Inferior parietal cortex (tissue), 1 donor: ENCODE measurements around the gene CPPED1.
"Not testable (repeated sequence)": the region's sequence is repeated elsewhere in the genome, so short reads cannot be mapped to it uniquely, and the experiment has no call there.

Experiments used
- DNase-seq: peaks from one replicate; pipeline ENCODE4 v3.0.0-alpha.2; 2016; ENCODE audit errors: extremely low spot score

CPPED1 gene

GRCh38 chr16:12766853-12767252, 36.8 kb downstream of the CPPED1 start:
- DNase-seq = no peak

- DNase-seq = not testable (repeated sequence)
Observed at GRCh38 chr16:12766208-12766607, 37.5 kb downstream of the CPPED1 start.

- DNase-seq = no peak
Observed at GRCh38 chr16:12764813-12765488, 38.7 kb downstream of the CPPED1 start.

- no peak for DNase-seq
Observed at GRCh38 chr16:12763517-12763916, 40.2 kb downstream of the CPPED1 start.

GRCh38 chr16:12760819-12761611, 42.7 kb downstream of the CPPED1 start:
- DNase-seq = no peak

- no peak for DNase-seq
Observed at GRCh38 chr16:12758670-12759558, 44.8 kb downstream of the CPPED1 start.

GRCh38 chr16:12758031-12758669, 45.5 kb downstream of the CPPED1 start:
- DNase-seq = no peak

GRCh38 chr16:12757546-12757945, 46.1 kb downstream of the CPPED1 start:
- DNase-seq = no peak

- no peak for DNase-seq
Observed at GRCh38 chr16:12754824-12755543, 48.7 kb downstream of the CPPED1 start.

GRCh38 chr16:12753203-12754023, 50.3 kb downstream of the CPPED1 start:
- no peak for DNase-seq

- DNase-seq = no peak
Observed at GRCh38 chr16:12752159-12752558, 51.5 kb downstream of the CPPED1 start.

- DNase-seq = no peak
Observed at GRCh38 chr16:12750554-12750918, 53.2 kb downstream of the CPPED1 start.

- DNase-seq = no peak
Observed at GRCh38 chr16:12749076-12749475, 54.6 kb downstream of the CPPED1 start.

- no peak for DNase-seq
Observed at GRCh38 chr16:12747827-12748226, 55.9 kb downstream of the CPPED1 start.

- no peak for DNase-seq
Observed at GRCh38 chr16:12747261-12747660, 56.4 kb downstream of the CPPED1 start.

GRCh38 chr16:12744860-12745259, 58.8 kb downstream of the CPPED1 start:
- no peak for DNase-seq

- DNase-seq = no peak
Observed at GRCh38 chr16:12742741-12743140, 60.9 kb downstream of the CPPED1 start.

- no peak for DNase-seq
Observed at GRCh38 chr16:12740986-12741610, 62.6 kb downstream of the CPPED1 start.

- DNase-seq = no peak
Observed at GRCh38 chr16:12739738-12740137, 63.9 kb downstream of the CPPED1 start.

GRCh38 chr16:12737563-12737962, 66.1 kb downstream of the CPPED1 start:
- DNase-seq = no peak
